HG03457 (cell line): ENCODE data around the gene ZNF536.

Experiments used
- ATAC-seq: cut with Tn5 transposase; IDR thresholded peaks from one replicate; pipeline ENCODE4 v1.9.1; 2021; ENCODE audit warnings: moderate number of reproducible peaks; ENCODE audit not compliant: unreplicated experiment

The ZNF536 gene

DNA sequence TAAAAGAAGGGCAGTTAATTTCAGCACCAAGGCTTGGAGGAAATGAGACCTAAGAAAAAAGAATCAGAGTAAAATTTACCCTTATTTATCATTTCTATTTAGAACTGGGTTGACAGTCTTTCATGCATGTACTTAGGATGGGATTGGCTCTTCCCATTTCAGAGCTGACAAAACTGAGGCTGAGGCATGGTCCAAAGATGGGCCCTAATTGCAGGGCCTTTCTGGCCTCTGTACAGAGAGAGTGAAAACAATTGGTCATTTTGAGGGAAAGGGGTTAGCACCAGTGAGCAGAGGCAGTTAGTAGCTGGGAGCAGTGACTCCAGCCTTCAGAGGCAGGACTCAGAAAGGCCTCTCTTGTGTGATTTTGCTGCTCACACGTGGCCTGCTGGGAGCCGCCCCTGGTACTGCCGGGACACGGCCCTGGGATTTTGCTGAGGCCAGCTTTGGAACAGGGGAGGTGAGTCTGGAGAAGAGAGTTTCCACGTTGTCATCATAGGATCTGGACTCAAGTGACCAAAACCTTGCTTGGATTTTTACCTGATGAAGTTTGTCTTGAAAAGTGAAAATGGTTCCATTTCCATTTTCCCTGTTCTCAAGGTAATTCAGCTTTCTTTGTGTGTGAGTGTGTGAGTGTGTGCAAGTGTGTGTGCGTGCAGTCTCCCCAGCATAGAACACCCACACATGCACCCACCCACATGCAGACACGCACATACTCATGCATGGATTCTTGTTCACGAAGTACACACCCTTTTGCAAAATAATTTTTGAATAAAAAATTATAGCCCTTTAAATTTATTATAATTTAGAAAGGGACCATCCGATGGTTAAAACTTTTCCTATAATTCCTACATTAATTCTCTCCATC, at the start of gene ZNF536:
ZNF536 (plus strand) TSS at position 425 of the 865 bp plus-strand sequence. CDS start 71,179 bp downstream, outside the sequence.
- no peak for ATAC-seq

DNA sequence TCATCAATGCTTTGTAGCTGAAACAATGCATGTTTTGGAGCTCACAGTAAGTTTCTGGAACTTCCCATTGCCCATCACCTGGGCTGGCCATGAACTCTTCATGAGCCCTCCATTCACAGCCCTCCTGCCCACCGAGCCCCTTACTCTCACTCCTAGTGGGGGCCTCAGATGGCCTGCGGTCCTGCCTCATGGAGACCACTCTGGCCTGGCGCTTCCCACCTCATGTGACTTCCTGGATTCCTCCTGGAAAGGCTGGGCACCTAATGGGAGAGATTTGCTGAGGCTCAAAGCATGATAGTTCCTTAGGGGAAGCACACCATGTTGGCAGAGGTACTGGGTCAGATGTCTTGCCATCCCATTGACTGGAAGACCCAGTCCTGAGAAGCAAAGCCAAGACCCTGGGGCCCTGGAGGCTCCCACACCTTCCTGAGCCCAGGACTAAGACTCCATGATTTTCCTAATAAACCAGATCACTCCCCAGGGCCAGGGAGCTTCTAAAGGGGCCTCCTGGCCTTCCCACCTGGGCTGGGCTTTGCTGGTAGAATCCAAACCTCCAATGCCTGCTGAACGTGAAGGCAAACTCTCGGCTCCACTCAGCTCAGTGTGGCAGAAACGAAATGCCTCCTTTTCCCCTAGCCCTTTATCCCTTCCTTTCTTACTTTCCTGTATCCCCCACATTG, 49.4 kb upstream of the ZNF536 start:
- no peak for ATAC-seq

DNA sequence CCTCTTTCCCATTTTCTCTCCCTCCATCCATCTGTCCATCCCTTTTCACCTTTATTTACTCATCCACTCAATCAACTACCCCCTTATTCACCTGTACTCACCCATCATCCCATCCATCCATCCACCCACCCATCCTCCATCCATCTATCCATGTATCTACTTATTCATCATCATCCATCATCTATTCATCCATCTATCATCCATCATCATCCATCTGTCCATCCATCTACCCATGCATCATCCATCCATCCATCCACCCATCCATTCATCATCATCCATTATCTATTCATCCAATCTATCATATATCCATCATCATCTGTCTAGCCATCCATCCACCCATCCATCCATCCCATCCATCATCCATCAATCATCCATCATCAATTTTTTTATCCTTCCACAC, 48.3 kb upstream of the ZNF536 start:
- no peak for ATAC-seq

DNA sequence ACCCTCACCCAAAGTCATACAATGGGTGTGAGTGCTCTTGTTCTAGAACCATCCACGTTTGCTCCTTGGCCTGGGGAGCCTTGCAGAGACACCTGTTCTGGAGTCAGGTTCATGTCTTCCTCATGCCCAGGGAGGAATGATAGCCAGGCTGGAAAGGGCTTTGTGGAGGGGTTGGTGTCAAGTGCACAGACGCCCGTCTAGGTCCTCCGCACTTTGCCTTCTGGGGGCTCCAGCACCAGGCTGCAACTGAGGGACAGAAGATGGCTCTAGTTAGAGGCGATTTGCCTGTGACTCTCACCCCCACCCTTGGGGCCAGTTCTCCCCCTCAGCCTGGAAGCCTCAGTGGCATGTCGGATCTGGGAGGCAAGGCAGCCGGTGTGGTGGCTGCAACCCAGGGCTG, 47.2 kb upstream of the ZNF536 start:
- ATAC-seq: no peak

DNA sequence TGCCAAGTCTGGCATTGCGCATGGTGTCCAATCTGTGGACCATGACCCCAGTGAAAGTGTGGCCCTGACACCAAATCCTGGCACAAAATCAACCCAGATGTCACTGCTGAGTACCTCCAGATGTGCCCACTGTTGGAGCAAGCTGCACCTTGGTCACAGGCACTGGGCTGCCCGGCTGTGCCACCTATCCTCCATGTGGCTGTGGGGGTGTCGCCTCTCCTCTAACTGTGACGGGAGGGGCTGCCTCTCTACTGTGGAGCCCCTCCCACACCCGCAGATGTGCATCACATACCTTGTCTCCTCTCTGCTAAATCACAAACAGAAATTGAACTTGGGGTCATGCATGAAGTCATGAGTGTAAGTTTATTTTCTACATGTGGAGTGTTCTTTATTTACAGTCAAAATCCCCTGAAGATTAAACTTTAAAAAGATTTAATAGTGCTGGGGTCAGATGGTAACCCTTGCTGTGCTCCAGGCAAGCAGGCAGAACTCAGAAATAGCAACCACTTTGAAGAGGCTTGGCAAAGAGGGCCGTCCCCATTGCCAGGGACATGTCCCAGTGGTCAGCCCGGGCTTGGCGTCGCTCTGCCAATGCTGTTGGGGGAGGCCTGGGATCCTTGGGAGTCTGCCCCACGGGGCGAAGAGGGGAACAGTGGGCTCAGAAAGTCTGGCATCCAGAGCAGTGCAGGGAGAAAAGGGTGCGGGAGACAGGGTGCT, 46.4 kb upstream of the ZNF536 start:
- no peak for ATAC-seq

DNA sequence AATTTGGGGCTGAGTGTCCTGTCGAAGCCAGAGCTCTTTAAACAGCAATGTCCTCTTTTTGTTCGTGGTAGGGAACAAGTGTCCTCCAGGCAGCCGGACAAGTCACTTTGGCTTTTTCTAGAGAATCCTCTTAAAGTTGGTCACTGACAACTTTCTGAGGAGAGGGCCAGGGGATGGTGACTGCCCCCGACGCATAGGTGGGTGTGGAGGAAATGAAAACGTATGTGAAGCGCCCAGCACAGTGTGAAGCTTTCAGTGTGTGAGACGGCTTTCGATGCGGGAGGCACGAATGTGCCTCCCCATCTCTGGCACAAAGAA, 45.8 kb upstream of the ZNF536 start:
- no peak for ATAC-seq

DNA sequence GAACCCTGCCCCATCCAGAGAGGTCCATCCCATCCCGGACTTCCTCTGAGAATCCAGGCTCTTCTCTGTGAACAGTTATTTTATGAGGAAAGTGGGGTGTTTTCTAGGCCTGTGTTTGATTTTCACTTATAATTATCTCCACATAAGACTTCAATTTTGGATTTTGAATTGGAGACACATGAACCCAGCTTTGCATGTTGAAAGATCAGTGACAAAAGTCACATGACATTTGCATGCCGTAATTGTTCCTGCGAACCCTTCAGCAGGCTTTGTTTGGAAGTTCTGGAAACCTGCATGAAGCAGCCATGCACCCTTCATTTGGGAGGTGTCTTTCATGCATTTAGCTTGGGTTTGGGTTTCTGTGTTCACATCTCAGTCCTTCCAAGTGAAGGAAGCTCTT, 44.9 kb upstream of the ZNF536 start:
- no peak for ATAC-seq

DNA sequence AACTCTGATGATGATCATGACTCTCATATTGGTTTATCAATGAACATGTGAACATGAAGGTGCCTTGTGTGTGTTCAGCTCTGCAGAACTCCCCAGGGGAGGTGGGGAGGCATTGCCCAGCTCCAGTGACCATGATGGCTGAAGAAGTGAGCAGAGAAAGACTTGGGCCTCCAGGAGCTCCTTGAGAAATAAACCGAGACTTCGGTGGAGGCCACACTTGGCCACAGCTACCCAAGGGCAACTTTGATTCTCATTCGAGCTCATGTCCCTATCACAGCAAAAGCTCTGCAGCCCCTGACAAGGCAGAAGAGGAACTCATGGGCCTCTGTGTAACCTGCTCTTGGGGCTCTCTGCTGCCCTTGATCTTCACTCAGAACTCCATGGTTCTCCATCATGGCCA, 44.1 kb upstream of the ZNF536 start:
- ATAC-seq: no peak

DNA sequence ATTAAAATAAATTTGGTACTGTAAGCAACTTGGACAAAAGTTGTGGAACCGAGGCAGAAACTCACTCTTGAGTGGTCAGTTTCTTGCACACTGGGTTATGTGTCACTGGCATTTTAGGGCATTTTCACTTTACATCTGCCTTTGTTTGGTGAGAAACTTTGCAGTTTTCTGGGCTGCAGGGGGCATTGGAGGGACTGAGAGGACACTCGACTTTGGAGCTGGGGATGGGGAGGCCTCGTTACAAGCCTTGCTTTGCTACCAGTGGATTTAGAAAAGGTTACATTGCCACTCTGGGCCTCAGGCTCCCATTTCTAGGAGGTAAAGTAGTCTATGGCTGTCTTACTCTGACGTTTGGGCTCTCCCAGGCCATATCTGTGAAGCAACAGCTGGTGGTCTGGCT, 41.9 kb upstream of the ZNF536 start:
- no peak for ATAC-seq

DNA sequence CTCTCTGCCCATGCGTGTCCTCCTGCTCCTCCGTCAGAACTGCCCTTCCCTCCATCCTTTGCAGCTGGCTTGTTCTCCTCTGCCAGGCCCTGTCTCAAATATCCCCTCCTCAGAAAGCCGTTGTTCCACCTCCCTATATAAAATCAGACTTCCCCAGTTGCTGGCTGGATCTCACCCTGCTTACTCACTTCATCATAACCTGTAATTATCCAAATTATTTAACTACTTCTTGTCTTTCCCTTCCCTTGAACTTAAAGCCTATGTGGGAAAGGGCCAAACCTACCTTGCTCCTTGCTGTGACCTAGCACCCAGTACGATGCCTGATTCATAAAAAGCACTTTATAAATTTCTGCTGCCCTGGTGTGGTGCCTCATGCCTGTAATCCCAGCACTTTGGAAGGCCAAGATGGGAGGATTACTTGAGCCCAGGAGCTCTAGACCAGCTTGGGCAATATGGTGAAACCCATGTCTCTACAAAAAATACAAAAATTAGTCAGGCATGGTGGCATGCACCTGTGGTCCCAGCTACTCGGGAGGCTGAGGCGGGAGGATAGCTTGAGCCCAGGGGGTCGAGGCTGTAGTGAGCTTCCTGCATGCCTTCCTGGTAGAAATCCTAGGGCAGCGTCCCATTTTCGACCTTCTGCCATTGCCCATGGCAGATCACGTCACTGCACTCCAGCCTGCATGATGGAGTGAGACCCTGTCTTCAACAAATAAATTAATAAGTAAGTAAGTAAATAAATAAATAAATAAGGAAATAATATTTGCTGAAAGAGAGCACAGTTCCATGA, 39.5 kb upstream of the ZNF536 start:
- ATAC-seq: no peak

DNA sequence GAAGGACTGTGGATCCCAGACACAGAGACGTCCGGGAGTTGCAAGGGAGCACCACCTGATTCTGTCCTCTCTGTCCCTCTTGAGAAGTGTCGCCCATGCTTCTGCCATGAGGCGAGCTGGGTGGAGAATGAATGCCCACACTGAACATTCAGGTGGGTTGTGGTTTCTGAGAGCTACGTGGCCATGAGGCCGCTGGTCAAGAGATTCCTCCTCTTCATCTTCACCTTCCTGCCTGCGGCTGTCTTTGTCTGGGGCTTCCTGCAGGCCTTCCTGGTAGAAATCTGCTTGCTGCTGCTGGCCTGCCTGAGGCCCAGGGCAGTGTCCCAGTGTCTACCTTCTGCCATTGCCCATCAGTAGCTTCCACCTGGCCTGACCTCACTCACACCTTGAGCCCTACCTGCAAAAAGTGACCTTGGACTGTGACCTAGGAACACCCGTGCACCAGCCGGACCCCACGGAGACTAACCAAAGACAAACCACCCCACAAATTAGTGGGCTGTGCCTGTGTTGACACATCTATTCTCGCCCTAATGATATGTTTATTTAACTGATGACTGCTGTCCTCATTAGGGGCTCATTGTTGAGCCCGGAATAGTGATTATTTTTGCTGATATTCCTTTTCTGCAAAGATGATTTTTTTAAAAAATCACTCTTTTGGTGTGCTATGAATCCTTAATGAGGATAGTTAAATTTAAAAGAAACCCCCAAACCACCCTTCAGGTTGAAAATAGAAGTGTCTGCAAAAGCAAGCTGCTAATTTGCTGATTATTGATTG, 38.7 kb upstream of the ZNF536 start:
- ATAC-seq: no peak

DNA sequence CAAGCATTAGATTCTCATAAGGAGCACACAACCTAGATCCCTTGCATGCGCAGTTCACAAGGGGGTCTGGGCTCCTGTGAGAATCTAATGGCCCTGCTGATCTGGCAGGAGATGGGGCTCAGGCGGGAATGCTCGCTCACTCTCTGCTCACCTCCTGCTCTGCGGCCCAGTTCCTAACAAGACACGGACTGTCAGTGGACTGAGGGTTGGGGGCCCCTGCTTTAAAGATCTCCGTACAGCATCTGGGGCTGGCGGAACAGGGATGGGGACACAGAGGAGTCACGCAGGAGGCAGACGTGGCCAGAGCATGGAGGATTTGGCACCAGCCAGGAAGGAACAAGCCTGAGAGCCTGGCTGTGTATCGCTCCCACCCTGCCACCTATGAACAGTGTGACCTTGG, 37.3 kb upstream of the ZNF536 start:
- no peak for ATAC-seq

DNA sequence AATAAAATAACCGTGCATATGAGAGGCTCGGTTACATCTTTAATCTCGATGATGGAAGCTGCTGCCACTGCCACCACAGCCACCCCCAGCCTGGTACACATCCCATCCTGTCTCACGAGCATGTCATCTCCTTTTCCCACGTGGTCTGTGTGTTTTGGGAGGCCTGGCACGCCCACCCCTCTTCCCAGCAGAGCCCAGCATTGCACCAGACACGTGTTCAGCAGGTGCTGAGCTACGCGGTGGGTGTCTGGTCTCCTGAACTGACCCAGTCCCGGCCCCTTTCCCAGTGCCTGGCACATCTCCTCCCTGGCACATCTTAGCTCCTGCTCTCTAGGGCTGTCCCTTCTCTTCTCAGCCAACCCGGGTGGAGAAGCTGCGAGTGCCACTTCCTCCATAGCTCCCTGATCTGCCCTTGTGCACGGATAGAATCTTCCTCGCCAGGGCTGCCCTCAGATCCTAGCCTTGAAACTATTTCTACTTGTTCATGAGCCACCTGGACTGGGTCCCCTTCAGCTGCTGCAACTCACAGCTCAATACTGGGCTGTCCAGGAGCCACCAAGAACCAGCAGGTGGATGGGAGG, 36.8 kb upstream of the ZNF536 start:
- ATAC-seq: no peak

DNA sequence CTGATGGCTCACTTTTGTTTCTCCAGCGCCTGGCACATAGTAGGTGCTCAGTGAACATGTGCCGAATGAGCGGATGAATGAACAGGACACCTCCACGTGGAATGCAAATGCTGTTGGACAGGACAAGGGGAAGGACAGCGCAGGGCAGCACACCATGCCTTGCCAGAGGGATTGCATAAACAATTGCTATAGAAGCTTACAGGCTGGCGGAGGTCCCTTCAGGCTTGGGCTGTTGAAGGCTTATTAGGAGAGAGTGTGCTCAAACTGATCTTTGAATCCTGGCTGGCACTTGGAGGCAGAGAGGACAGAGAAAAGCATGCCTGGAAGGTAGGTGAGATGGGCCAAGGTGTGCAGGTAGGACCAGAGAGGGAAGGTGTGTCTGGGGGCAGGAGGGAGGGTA, 35.9 kb upstream of the ZNF536 start:
- ATAC-seq: no peak

DNA sequence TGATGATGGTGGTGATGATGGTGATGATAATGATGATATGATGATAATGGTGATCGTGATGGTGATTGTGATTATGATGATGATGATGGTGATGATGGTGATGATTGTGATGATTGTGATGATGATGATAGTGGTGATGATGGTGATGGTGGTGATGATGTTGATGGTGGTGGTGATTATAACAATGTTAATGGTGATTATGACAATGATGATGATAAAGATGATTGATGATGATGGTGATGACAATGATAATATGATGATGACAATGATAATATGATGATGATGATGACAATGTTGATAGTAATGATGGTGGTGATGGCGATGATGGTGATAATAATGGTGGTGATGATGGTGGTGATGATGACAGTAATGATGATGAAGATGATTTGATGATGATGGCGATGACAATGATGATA, 34.1 kb upstream of the ZNF536 start:
- no peak for ATAC-seq

DNA sequence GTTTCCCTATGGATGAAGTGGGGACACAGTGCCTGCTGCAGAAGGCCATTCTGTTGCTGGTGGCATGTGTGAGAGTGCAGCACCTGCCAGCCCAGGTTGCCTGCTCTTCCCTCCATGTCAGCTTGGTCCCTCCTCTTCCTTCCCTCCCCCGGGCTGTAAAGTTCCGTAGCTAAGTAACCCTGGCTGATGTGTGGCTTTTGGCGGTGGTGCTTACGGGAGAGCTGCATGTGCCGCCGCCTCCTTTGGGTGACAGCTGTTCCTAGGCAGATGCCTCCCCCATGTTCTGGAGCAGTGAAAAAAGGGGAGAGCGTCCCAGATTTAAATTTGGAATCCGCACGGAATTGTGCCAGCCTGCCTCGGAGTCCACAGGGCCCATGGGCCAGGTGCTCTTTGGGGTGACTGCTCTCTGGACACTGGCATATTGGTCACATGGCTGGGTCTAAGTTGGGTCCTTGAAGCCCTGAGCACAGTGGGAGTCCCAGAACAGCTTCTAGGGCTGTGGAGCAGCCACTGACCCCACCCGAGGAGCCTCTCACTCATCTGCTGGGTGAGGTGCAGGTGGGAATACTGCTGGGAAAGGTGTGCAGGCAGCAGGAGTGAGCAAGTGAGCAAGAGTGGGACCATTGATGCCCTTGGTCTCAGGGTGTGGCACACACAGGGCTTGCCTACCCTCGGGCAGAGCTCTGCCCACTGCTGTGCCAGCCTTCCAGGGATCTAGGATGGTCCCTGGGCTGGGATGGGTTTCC, 33.1 kb upstream of the ZNF536 start:
- no peak for ATAC-seq

DNA sequence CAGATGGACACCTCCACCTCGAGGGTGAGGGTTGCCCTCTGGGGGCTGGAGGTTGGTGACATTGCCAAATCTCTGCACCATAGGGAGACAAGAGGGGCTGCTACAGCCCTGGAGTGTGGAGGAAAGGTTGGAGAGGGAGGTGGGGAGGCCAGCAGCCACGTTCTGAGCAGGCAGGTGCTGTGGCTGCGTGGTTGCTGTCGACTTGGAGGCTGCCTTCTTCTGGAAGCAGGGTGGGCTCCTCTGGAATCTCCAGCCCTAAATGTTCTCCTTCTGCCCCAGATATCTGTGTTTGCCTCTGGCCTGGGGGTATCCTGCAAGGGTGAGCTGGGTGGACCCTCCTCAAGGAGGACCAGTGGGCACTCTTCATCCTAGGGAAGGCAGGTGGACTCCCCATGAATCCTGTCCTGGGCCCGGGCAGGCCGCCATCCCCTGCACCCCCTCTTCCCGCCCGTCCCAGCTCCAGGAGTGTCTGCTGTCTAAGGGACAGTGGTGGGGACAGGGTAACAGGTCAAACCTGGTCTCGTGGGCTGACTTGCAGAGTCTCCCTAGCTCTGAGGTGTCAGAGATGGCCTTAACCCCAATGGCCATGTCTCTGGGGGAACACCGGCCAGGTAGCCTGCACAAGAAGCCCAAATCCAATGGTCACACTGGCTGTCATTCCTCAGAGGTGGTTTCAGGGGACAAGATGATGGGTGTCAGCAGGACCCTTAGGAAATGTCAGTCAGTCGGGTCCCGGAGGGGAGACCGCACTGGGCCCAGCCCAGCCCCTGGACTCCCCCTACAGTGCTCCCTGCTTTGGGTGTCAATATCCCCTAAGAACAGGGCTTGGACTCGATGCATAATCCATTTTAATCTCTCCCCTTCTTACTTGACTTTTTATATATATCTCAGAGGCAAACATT, 32.3 kb upstream of the ZNF536 start:
- no peak for ATAC-seq
